Adrenal gland (tissue), 12 donors: ENCODE results near the gene CELA1. TPM values are rescaled to one million over a fixed set of nuclear protein-coding genes. Genes with fewer than 3 reads are reported as not detected.

ENCODE experiments used
- DNase-seq, 7 donors: peaks; one replicate each; pipeline ENCODE4 v3.0.0-alpha.2; 2019 to 2020
- H3K27ac ChIP-seq, 5 donors: fragments of 200-600 bp; sonication (generic) in 4 of 5; 1 replicate in 3 of 5; 2 replicates in 2 of 5; pipeline versions ENCODE4 v1.5.1 to v1.8.0; 2016 to 2020; ENCODE audit warnings: mild to moderate bottlenecking in 1 of 5
- H3K27me3 ChIP-seq: fragments of 200-600 bp; 2 replicates; pipeline ENCODE4 v1.8.0; 2021
- H3K36me3 ChIP-seq, 2 donors: fragments of 200-600 bp; replicated peaks in 1 of 2; 1 replicate in 1 of 2; 2 replicates in 1 of 2; pipeline versions ENCODE4 v1.5.1 to v1.8.0; 2018 to 2022
- H3K4me1 ChIP-seq, 2 donors: fragments of 200-600 bp; replicated peaks in 1 of 2; 1 replicate in 1 of 2; 2 replicates in 1 of 2; pipeline versions ENCODE4 v1.5.1 to v1.8.0; 2018 to 2021
- H3K4me3 ChIP-seq, 4 donors: fragments of 200-600 bp; sonication (generic) in 3 of 4; one replicate each; pipeline ENCODE4 v1.5.1; 2016 to 2018
- H3K9me3 ChIP-seq, 3 donors: fragments of 200-600 bp; sonication (generic) in 1 of 3; replicated peaks in 1 of 3; 1 replicate in 2 of 3; 2 replicates in 1 of 3; pipeline versions ENCODE4 v1.5.1 to v1.8.0; 2016 to 2021
- CTCF ChIP-seq, 6 experiments: fragments of 450-650 bp in 4 of 6; fragments of 200-600 bp in 2 of 6; sonication (generic) in 1 of 6; IDR thresholded peaks; 1 replicate in 5 of 6; 2 replicates in 1 of 6; pipeline versions ENCODE4 v1.5.1 to v1.8.0; 2016 to 2021; ENCODE audit warnings: antibody characterized with exemption in 6 of 6, mild to moderate bottlenecking in 2 of 6, moderate library complexity in 1 of 6
- POLR2A ChIP-seq, 2 donors: fragments of 450-650 bp; IDR thresholded peaks; one replicate each; pipeline ENCODE4 v1.6.1; 2017; ENCODE audit warnings: antibody characterized with exemption in 2 of 2, mild to moderate bottlenecking in 2 of 2, moderate library complexity in 1 of 2
- WGBS, 4 donors: extraction: QIAGEN DNeasy Blood & Tissue Kit in 2 of 4; methylation state at CpG; one replicate each; pipeline versions ENCODE4 v1.1.5 to v1.1.7; 2013 to 2017; 5-methylcytosine and 5-hydroxymethylcytosine counted together
- intact Hi-C, 2 donors: fragments of 100-400 bp; cut with DNase I; formaldehyde crosslinking; loops; one replicate each; pipeline versions ENCODE4 v1.14.1 to v1.15.0; 2022 to 2023
- polyA plus RNA-seq, 3 donors: library from polyadenylated mRNA; stranded (reverse); fragments of 200-250 nt in 2 of 3; fragments of 350-450 nt in 1 of 3; fragmentation: Illumina TruSeq in 1 of 3; extraction: RNeasy Lipid Tissue Mini Kit (QIAGEN cat#74804) in 1 of 3; gene quantifications; one replicate each; pipeline ENCODE4 v1.2.3, GENCODE V29; 2013 to 2014
- total RNA-seq, 9 donors: library from RNA; depleted of rRNA in 4 of 9; stranded (reverse); fragments of >200 nt in 4 of 9; fragments of 120-200 nt in 1 of 9; fragmentation: NEBNext Ultra II Directional in 1 of 9; extraction: Animal tissue kit (Norgen Biotek cat#: 25700) in 1 of 9; gene quantifications; one replicate each; pipeline versions ENCODE4 v1.1.0 to v1.2.4, GENCODE V29; 2013 to 2023
- donor health status: healthy with polysubstance abuse.
- donor health status: Bipolar disorder and iron deficiency.
- donor health status: DM: yes; HTN: yes; CAD: no.
- donor health status: DM: no; HTN: no; CAD: no.
- donor health status: DM: no; HTN: no; CAD: no.
- donor health status: DM: yes; HTN: yes; CAD: no.

CELA1 gene
- total and polyA plus RNA-seq, 12 donors: 0.11 to 9.4 (median 1.1) TPM; not detected in 1

GRCh38 chr12:51362747-51363342 is 16.4 kb upstream of the CELA1 start:
- Histone ChIP-seq H3K4me1 (no peaks in the 10 kb centered on the region), H3K4me3 (no peak overlapping the region), H3K36me3 (no peaks in the 10 kb centered on the region), H3K27me3 (no peaks in the 10 kb centered on the region), H3K27ac (no peak overlapping the region), H3K9me3 (no peaks in the 10 kb centered on the region)
- intact Hi-C loops: no loop called here
- no peak for DNase-seq
- TF ChIP-seq POLR2A (IDR thresholded peaks at IDR 0.05) (no peak), CTCF (IDR thresholded peaks at IDR 0.05) (no peak)
- 76 to 87% (median 80%) methylated on average over 2 of the region's 2 CpGs for WGBS, 4 donors

- intact Hi-C loops: no loop called here
- H3K4me1 ChIP-seq: no peaks in the 10 kb centered on the region
- DNase-seq: no peak
Measured at GRCh38 chr12:51362307-51362706, 15.8 kb upstream of the CELA1 start.

GRCh38 chr12:51361161-51362016 is 14.9 kb upstream of the CELA1 start:
- H3K4me1 ChIP-seq: no peaks in the 10 kb centered on the region
- no peaks in the 10 kb centered on the region for H3K9me3 ChIP-seq
- H3K27ac ChIP-seq: no peak overlapping the region
- 71 to 78% (median 77%) methylated on average over 7 to 8 of the region's 8 CpGs for WGBS, 4 donors
- no peak for DNase-seq
- intact Hi-C loops: no loop called here
- no peak overlapping the region for H3K4me3 ChIP-seq
- TF ChIP-seq CTCF (IDR thresholded peaks at IDR 0.05) (no peak), POLR2A (IDR thresholded peaks at IDR 0.05) (no peak)
- H3K27me3 ChIP-seq: no peaks in the 10 kb centered on the region
- no peaks in the 10 kb centered on the region for H3K36me3 ChIP-seq

More at GRCh38 chr12:51362307-51362706, 15.8 kb upstream of the CELA1 start:
- H3K4me3 ChIP-seq: no peak overlapping the region
- H3K36me3 ChIP-seq: no peaks in the 10 kb centered on the region
- no peaks in the 10 kb centered on the region for H3K27me3 ChIP-seq
- TF ChIP-seq POLR2A (IDR thresholded peaks at IDR 0.05) (no peak), CTCF (IDR thresholded peaks at IDR 0.05) (no peak)
- WGBS, 4 donors: 87 to 95% (median 91%) methylated on average over 2 to 6 of the region's 6 CpGs
- no peaks in the 10 kb centered on the region for H3K9me3 ChIP-seq
- no peak overlapping the region for H3K27ac ChIP-seq

- DNase-seq: no peak
- no peak for TF ChIP-seq CTCF (IDR thresholded peaks at IDR 0.05)
- TF ChIP-seq POLR2A (IDR thresholded peaks at IDR 0.05): no peak
- H3K27ac ChIP-seq: no peak overlapping the region
- H3K36me3 ChIP-seq: no peaks in the 10 kb centered on the region
- intact Hi-C loops: no loop called here
- 85 to 100% (median 89%) methylated on average over 2 of the region's 2 CpGs for WGBS, 4 donors
- H3K27me3 ChIP-seq: no peaks in the 10 kb centered on the region
- no peaks in the 10 kb centered on the region for H3K9me3 ChIP-seq
- no peaks in the 10 kb centered on the region for H3K4me1 ChIP-seq
- no peak overlapping the region for H3K4me3 ChIP-seq
Measured at GRCh38 chr12:51360315-51360714, 13.8 kb upstream of the CELA1 start.
